ENCODE results near the gene MUSTN1. TPM values are rescaled to one million over a fixed set of nuclear protein-coding genes. Genes with fewer than 3 reads are reported as not detected.

Gene MUSTN1
- total RNA-seq, 1 donor from 2014 or later = not detected

DNA sequence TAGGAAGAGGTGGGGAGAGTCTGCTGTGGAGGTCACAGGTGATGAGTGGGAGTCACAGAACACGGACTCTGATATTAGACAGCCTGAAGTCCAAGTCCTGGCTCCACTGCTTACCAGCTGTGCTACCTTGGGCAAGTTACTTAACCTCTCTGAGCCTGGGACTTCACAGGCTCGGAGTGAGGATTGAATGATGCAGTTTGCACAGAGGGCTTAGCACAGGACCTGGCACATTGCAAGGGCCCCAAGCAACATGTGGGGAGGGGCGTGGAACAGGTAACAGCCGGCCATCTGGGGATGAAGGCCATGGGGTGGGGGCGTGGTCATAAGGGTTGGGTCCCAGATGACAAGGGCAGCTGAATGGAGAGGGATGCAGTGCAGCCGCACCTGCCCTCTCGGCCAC lies 44.5 kb downstream of the MUSTN1 start:
- no peaks in the 10 kb centered on the region for H3K4me1 ChIP-seq (ENCODE audit: insufficient read depth, low read length)
- H3K36me3 Mint-ChIP-seq (ENCODE audit: low read depth, unreplicated experiment) = no peaks in the 10 kb centered on the region
- no peak overlapping the region for H3K4me2 ChIP-seq (ENCODE audit: low read length)
- H3K4me3 Mint-ChIP-seq (ENCODE audit: unreplicated experiment) = no peak overlapping the region
- H3K9me3 Mint-ChIP-seq (ENCODE audit: unreplicated experiment) = no peaks in the 10 kb centered on the region
- no peak overlapping the region for H3K27ac Mint-ChIP-seq (ENCODE audit: unreplicated experiment)
- no peak overlapping the region for H3K27ac ChIP-seq (ENCODE audit: low read depth, low read length)
- DNase-seq (ENCODE audit: low read depth) (no peak), FAIRE-seq (no peak)
- no peak overlapping the region for H3K9ac ChIP-seq (ENCODE audit: low read length)
- H3K4me1 Mint-ChIP-seq (ENCODE audit: low read depth, unreplicated experiment) = peaks cover 5% of the 10 kb centered on the region
- peaks cover 33% of the 10 kb centered on the region for H3K27me3 Mint-ChIP-seq (ENCODE audit: low read depth, unreplicated experiment)
- H3K27me3 ChIP-seq (ENCODE audit: insufficient read depth, low read length) = no peaks in the 10 kb centered on the region
- H4K20me1 ChIP-seq (ENCODE audit: insufficient read depth, low read length) = no peaks in the 10 kb centered on the region
- TF ChIP-seq EZH2 (IDR thresholded peaks at IDR 0.05; ENCODE audit: insufficient read depth, low read length) (no peak), CTCF (IDR thresholded peaks at IDR 0.05; ENCODE audit: insufficient read depth, low read depth, low read length) (no peak)
- H3K4me3 ChIP-seq (ENCODE audit: insufficient read depth, low read depth, low read length) = no peak overlapping the region
- no peaks in the 10 kb centered on the region for H3K9me3 ChIP-seq (ENCODE audit: insufficient read depth, low read depth, low read length)
- H3K36me3 ChIP-seq (ENCODE audit: insufficient read depth, low read length) = no peaks in the 10 kb centered on the region
- H2AFZ ChIP-seq (ENCODE audit: low read depth, low read length) = no peak overlapping the region
- H3K79me2 ChIP-seq (ENCODE audit: insufficient read depth, low read length) = no peaks in the 10 kb centered on the region

GRCh38 chr3:52789746-52790040 lies 45.1 kb downstream of the MUSTN1 start:
- DNase-seq (ENCODE audit: low read depth) (no peak), FAIRE-seq (no peak)

More at GRCh38 chr3:52789746-52790040, 45.1 kb downstream of the MUSTN1 start:
- Histone ChIP-seq H3K4me1 (ENCODE audit: insufficient read depth, low read length) (no peaks in the 10 kb centered on the region), H3K9ac (ENCODE audit: low read length) (no peak overlapping the region), H3K4me3 (ENCODE audit: insufficient read depth, low read depth, low read length) (no peak overlapping the region), H3K27ac (ENCODE audit: low read depth, low read length) (no peak overlapping the region), H3K4me2 (ENCODE audit: low read length) (no peak overlapping the region), H4K20me1 (ENCODE audit: insufficient read depth, low read length) (no peaks in the 10 kb centered on the region), H3K9me3 (ENCODE audit: insufficient read depth, low read depth, low read length) (no peaks in the 10 kb centered on the region), H3K36me3 (ENCODE audit: insufficient read depth, low read length) (no peaks in the 10 kb centered on the region), H2AFZ (ENCODE audit: low read depth, low read length) (no peak overlapping the region), H3K27me3 (ENCODE audit: insufficient read depth, low read length) (no peaks in the 10 kb centered on the region), H3K79me2 (ENCODE audit: insufficient read depth, low read length) (no peaks in the 10 kb centered on the region)
- TF ChIP-seq EZH2 (IDR thresholded peaks at IDR 0.05; ENCODE audit: insufficient read depth, low read length) = no peak
- TF ChIP-seq CTCF (IDR thresholded peaks at IDR 0.05; ENCODE audit: insufficient read depth, low read depth, low read length) = no peak
- peaks cover 3% of the 10 kb centered on the region for H3K4me1 Mint-ChIP-seq (ENCODE audit: low read depth, unreplicated experiment)
- H3K27ac Mint-ChIP-seq (ENCODE audit: unreplicated experiment) = no peak overlapping the region
- peaks cover 2% of the 10 kb centered on the region for H3K9me3 Mint-ChIP-seq (ENCODE audit: unreplicated experiment)
- no peaks in the 10 kb centered on the region for H3K36me3 Mint-ChIP-seq (ENCODE audit: low read depth, unreplicated experiment)
- no peak overlapping the region for H3K4me3 Mint-ChIP-seq (ENCODE audit: unreplicated experiment)
- H3K27me3 Mint-ChIP-seq (ENCODE audit: low read depth, unreplicated experiment) = peaks cover 39% of the 10 kb centered on the region
